Fibroblast of lung (primary cell): ENCODE measurements around the gene CD6.

Experiments
- EZH2 ChIP-seq: IDR thresholded peaks from 2 replicates; pipeline ENCODE4 v1.5.1; 2012; ENCODE audit warnings: low read length, control low read depth, mild to moderate bottlenecking; ENCODE audit errors: missing control alignments
- TF ChIP-seq, protein P1 (sequence below), 2 donors: IDR thresholded peaks in 1 of 2; conservative IDR thresholded peaks in 1 of 2; 1 replicate in 1 of 2; 2 replicates in 1 of 2; pipeline ENCODE4 v1.5.1; 2011 to 2012; ENCODE audit warnings: low read length in 2 of 2, control low read depth in 1 of 2, inconsistent platforms in 1 of 2, low read depth in 1 of 2, mild to moderate bottlenecking in 1 of 2

DNA sequence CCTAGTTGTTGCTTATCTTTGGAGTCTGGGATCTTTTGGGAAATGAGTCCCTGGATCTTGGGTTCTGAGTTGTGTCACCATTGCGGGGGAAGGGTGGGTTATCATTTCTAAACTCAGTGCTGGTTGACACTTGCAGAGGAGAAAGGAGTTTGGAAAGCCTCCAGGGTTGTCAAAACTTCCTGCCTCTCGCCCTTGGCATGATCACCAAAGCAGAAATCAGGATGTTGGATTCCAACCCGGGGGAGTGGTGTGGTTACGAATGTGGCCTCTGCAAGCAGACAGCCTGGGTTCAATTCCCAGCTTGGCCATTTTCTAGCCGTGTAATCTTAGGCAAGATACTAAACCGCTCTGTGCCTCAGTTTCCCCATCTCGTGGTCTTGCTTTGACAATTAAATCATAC, 24.3 kb downstream of the CD6 start:
- TF ChIP-seq EZH2: no peak
- TF ChIP-seq, protein P1, sequence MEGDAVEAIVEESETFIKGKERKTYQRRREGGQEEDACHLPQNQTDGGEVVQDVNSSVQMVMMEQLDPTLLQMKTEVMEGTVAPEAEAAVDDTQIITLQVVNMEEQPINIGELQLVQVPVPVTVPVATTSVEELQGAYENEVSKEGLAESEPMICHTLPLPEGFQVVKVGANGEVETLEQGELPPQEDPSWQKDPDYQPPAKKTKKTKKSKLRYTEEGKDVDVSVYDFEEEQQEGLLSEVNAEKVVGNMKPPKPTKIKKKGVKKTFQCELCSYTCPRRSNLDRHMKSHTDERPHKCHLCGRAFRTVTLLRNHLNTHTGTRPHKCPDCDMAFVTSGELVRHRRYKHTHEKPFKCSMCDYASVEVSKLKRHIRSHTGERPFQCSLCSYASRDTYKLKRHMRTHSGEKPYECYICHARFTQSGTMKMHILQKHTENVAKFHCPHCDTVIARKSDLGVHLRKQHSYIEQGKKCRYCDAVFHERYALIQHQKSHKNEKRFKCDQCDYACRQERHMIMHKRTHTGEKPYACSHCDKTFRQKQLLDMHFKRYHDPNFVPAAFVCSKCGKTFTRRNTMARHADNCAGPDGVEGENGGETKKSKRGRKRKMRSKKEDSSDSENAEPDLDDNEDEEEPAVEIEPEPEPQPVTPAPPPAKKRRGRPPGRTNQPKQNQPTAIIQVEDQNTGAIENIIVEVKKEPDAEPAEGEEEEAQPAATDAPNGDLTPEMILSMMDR (conservative IDR thresholded peaks at IDR 0.05 in 1 of 2, IDR thresholded peaks at IDR 0.05 in 1 of 2; ENCODE audit: low read depth in 1 of 2, low read length in 2 of 2): no peak
